Sigmoid colon (tissue), 4 donors: ENCODE measurements around the gene PPP2R2C.

Experiments used
- CTCF ChIP-seq, 4 experiments: fragments of 450-650 bp in 3 of 4; fragments of 200-600 bp in 1 of 4; IDR thresholded peaks; one replicate each; pipeline ENCODE4 v1.5.1; 2016 to 2019; ENCODE audit warnings: antibody characterized with exemption in 4 of 4, mild to moderate bottlenecking in 3 of 4, moderate library complexity in 2 of 4
- EP300 ChIP-seq, 4 donors: sonication (generic); formaldehyde crosslinking; IDR thresholded peaks; one replicate each; pipeline ENCODE4 v1.6.1; 2017; ENCODE audit warnings: antibody characterized with exemption in 4 of 4
- POLR2A ChIP-seq, 2 donors: fragments of 450-650 bp; IDR thresholded peaks; one replicate each; pipeline ENCODE4 v1.6.1; 2016; ENCODE audit warnings: antibody characterized with exemption in 2 of 2, mild to moderate bottlenecking in 2 of 2, moderate library complexity in 2 of 2
- POLR2AphosphoS5 ChIP-seq, 4 donors: sonication (generic); formaldehyde crosslinking; IDR thresholded peaks; one replicate each; pipeline ENCODE4 v1.6.1; 2017; ENCODE audit warnings: antibody characterized with exemption in 4 of 4

GRCh38 chr4:6371271-6371670 lies 101.1 kb downstream of the PPP2R2C start:
- TF ChIP-seq EP300 (IDR thresholded peaks at IDR 0.05) (no peak), POLR2A (IDR thresholded peaks at IDR 0.05) (no peak), CTCF (IDR thresholded peaks at IDR 0.05) (no peak), POLR2AphosphoS5 (IDR thresholded peaks at IDR 0.05) (no peak)
